HepG2 (cell line): ENCODE measurements around the gene MIB2. TPM values are rescaled to one million over a fixed set of nuclear protein-coding genes. Genes with fewer than 3 reads are reported as not detected.

Experiments used
- AKAP8 ChIP-seq: sonication (generic); formaldehyde crosslinking; IDR thresholded peaks from 2 replicates; pipeline ENCODE4 v1.5.1; 2020; ENCODE audit warnings: mild to moderate bottlenecking, missing genetic modification reagents
- CBFB ChIP-seq: sonication (generic); formaldehyde crosslinking; IDR thresholded peaks from 2 replicates; pipeline ENCODE4 v1.4.0; 2020; ENCODE audit warnings: missing genetic modification reagents
- HNRNPL ChIP-seq: fragments of 200-400 bp; formaldehyde crosslinking; IDR thresholded peaks from 2 replicates; pipeline ENCODE4 v1.6.1; 2017; ENCODE audit warnings: mild to moderate bottlenecking, low read depth, low read length
- KDM6A ChIP-seq: IDR thresholded peaks from 2 replicates; pipeline ENCODE4 v1.6.1; 2016; ENCODE audit warnings: low read depth
- TGIF2 ChIP-seq: IDR thresholded peaks from 2 replicates; pipeline ENCODE4 v1.6.1; 2016; ENCODE audit warnings: control low read depth, missing compliant biosample characterization
- ZBTB7A ChIP-seq: sonication (generic); formaldehyde crosslinking; IDR thresholded peaks from 2 replicates; pipeline ENCODE4 v1.8.0; 2022; ENCODE audit warnings: mild to moderate bottlenecking, missing genetic modification reagents
- ZNF24 ChIP-seq: fragments of 450-650 bp; IDR thresholded peaks from 2 replicates; pipeline ENCODE4 v1.6.1; 2017; ENCODE audit warnings: antibody characterized with exemption, mild to moderate bottlenecking
- ZNF558 ChIP-seq: sonication (generic); formaldehyde crosslinking; IDR thresholded peaks from 2 replicates; pipeline ENCODE4 v1.9.0; 2022; ENCODE audit warnings: mild to moderate bottlenecking, missing genetic modification reagents, borderline replicate concordance
- polyA plus RNA-seq, 8 experiments: library from polyadenylated mRNA; depleted of rRNA in 3 of 8; stranded (reverse) in 7 of 8; unstranded in 1 of 8; fragments of >200 nt; fragmentation: Illumina TruSeq in 4 of 8; extraction: Trizol in 4 of 8; gene quantifications; 2 replicates each; pipeline versions ENCODE4 v1.2.1 to v1.2.3, GENCODE V29; 2011 to 2016; ENCODE audit warnings: low read depth in 4 of 8, missing spikeins in 1 of 8, mixed read lengths in 1 of 8; ENCODE audit not compliant: insufficient read depth in 1 of 8
- total RNA-seq, 5 experiments: library from RNA; depleted of rRNA; stranded (reverse); fragments of >200 nt; fragmentation: Illumina TruSeq; extraction: Trizol; gene quantifications; 2 replicates each; pipeline ENCODE4 v1.2.3, GENCODE V29; 2016; ENCODE audit warnings: low read depth in 1 of 5
- TF ChIP-seq, protein P1 (sequence below): sonication (generic); formaldehyde crosslinking; IDR thresholded peaks from 2 replicates; pipeline ENCODE4 v1.8.1; 2022; ENCODE audit warnings: low read depth, mild to moderate bottlenecking, missing genetic modification reagents
- TF ChIP-seq, protein P2 (sequence below): sonication (generic); formaldehyde crosslinking; IDR thresholded peaks from 2 replicates; pipeline ENCODE4 v1.4.0; 2020; ENCODE audit warnings: mild to moderate bottlenecking, missing genetic modification reagents, borderline replicate concordance
- TF ChIP-seq, protein P3 (sequence below): sonication (generic); formaldehyde crosslinking; IDR thresholded peaks from 2 replicates; pipeline ENCODE4 v1.4.0; 2020; ENCODE audit warnings: low read depth, missing genetic modification reagents
- TF ChIP-seq, protein P4 (sequence below), 2 experiments: sonication (generic) in 1 of 2; formaldehyde crosslinking in 1 of 2; IDR thresholded peaks; 2 replicates each; pipeline versions ENCODE4 v1.4.0 to v1.6.1; 2018 to 2020; ENCODE audit warnings: missing genetic modification reagents in 2 of 2, borderline replicate concordance in 1 of 2, low read depth in 1 of 2, mild to moderate bottlenecking in 1 of 2, missing biosample characterization in 1 of 2
- TF ChIP-seq, protein P5 (sequence below): sonication (generic); formaldehyde crosslinking; IDR thresholded peaks from 2 replicates; pipeline ENCODE4 v1.5.0; 2020; ENCODE audit warnings: missing genetic modification reagents

MIB2 gene
- total and polyA plus RNA-seq, 2 of the 13 experiments (the other 11 are each of a cell fraction or from before 2014, with no cell fraction given) = 19.9 to 30.4 TPM

DNA sequence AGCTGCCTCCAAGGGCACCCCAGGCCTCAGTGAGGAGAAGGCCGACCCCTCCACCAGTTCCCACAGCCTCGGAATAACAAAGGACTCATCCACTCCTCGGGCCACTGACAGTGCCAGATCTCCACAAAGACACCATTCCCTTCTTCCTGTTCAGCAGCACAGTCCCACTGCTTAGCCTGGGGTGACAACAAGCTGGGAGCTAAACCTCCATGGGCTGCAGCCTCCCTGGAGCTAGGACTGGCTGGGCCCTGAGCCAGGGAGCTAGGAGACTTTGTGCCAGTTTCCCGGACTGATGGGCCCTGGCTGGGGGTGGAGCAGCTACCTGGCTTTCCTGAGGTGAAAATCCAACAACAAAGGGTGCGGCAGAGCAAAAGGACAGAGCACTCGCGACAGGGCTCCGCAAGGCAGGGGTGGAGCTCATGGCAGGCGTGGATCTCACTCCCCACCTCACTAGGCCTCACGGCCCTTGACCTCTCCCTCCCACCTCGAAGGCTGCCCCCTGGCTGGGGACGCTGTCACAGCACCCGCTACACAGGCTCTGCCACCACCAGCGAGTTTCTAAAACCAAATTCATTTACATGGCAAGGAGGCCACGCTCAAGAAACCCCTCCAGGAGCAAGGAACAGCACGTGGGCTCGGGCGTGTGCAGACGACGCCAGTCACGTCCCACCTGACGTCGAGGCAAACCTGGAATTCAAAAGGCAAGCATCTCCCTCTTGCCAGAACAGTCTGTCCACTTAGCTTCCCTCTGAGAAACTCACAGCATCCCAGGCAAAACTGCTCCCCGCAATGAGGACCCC lies 63.5 kb downstream of the MIB2 start (continued):
- TF ChIP-seq, protein P1, sequence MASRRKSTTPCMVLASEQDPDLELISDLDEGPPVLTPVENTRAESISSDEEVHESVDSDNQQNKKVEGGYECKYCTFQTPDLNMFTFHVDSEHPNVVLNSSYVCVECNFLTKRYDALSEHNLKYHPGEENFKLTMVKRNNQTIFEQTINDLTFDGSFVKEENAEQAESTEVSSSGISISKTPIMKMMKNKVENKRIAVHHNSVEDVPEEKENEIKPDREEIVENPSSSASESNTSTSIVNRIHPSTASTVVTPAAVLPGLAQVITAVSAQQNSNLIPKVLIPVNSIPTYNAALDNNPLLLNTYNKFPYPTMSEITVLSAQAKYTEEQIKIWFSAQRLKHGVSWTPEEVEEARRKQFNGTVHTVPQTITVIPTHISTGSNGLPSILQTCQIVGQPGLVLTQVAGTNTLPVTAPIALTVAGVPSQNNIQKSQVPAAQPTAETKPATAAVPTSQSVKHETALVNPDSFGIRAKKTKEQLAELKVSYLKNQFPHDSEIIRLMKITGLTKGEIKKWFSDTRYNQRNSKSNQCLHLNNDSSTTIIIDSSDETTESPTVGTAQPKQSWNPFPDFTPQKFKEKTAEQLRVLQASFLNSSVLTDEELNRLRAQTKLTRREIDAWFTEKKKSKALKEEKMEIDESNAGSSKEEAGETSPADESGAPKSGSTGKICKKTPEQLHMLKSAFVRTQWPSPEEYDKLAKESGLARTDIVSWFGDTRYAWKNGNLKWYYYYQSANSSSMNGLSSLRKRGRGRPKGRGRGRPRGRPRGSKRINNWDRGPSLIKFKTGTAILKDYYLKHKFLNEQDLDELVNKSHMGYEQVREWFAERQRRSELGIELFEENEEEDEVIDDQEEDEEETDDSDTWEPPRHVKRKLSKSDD = 0 out of 2 replicates have a peak, but pooled peaks have one; percentile 25
- TF ChIP-seq, protein P2, sequence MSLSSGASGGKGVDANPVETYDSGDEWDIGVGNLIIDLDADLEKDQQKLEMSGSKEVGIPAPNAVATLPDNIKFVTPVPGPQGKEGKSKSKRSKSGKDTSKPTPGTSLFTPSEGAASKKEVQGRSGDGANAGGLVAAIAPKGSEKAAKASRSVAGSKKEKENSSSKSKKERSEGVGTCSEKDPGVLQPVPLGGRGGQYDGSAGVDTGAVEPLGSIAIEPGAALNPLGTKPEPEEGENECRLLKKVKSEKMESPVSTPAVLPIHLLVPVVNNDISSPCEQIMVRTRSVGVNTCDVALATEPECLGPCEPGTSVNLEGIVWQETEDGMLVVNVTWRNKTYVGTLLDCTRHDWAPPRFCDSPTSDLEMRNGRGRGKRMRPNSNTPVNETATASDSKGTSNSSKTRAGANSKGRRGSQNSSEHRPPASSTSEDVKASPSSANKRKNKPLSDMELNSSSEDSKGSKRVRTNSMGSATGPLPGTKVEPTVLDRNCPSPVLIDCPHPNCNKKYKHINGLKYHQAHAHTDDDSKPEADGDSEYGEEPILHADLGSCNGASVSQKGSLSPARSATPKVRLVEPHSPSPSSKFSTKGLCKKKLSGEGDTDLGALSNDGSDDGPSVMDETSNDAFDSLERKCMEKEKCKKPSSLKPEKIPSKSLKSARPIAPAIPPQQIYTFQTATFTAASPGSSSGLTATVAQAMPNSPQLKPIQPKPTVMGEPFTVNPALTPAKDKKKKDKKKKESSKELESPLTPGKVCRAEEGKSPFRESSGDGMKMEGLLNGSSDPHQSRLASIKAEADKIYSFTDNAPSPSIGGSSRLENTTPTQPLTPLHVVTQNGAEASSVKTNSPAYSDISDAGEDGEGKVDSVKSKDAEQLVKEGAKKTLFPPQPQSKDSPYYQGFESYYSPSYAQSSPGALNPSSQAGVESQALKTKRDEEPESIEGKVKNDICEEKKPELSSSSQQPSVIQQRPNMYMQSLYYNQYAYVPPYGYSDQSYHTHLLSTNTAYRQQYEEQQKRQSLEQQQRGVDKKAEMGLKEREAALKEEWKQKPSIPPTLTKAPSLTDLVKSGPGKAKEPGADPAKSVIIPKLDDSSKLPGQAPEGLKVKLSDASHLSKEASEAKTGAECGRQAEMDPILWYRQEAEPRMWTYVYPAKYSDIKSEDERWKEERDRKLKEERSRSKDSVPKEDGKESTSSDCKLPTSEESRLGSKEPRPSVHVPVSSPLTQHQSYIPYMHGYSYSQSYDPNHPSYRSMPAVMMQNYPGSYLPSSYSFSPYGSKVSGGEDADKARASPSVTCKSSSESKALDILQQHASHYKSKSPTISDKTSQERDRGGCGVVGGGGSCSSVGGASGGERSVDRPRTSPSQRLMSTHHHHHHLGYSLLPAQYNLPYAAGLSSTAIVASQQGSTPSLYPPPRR = peak; percentile 49; the same call in 1 of the 2 replicates
- TF ChIP-seq ZNF558 (CRISPR knock-in tag) (no peak), HNRNPL (peak; percentile 77; the same call in 1 of the 2 replicates), KDM6A (CRISPR knock-in tag) (0 out of 2 replicates have a peak, but pooled peaks have one; percentile 41), ZBTB7A (CRISPR knock-in tag) (no peak), TGIF2 (CRISPR knock-in tag) (no peak), AKAP8 (CRISPR knock-in tag) (no peak), ZNF24 (no peak), CBFB (CRISPR knock-in tag) (peak; percentile 35; the same call in 1 of the 2 replicates)
- TF ChIP-seq, protein P3, sequence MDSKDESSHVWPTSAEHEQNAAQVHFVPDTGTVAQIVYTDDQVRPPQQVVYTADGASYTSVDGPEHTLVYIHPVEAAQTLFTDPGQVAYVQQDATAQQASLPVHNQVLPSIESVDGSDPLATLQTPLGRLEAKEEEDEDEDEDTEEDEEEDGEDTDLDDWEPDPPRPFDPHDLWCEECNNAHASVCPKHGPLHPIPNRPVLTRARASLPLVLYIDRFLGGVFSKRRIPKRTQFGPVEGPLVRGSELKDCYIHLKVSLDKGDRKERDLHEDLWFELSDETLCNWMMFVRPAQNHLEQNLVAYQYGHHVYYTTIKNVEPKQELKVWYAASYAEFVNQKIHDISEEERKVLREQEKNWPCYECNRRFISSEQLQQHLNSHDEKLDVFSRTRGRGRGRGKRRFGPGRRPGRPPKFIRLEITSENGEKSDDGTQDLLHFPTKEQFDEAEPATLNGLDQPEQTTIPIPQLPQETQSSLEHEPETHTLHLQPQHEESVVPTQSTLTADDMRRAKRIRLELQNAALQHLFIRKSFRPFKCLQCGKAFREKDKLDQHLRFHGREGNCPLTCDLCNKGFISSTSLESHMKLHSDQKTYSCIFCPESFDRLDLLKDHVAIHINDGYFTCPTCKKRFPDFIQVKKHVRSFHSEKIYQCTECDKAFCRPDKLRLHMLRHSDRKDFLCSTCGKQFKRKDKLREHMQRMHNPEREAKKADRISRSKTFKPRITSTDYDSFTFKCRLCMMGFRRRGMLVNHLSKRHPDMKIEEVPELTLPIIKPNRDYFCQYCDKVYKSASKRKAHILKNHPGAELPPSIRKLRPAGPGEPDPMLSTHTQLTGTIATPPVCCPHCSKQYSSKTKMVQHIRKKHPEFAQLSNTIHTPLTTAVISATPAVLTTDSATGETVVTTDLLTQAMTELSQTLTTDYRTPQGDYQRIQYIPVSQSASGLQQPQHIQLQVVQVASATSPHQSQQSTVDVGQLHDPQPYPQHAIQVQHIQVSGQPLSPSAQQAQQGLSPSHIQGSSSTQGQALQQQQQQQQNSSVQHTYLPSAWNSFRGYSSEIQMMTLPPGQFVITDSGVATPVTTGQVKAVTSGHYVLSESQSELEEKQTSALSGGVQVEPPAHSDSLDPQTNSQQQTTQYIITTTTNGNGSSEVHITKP (CRISPR knock-in tag) = peak; percentile 94
- TF ChIP-seq, protein P4, sequence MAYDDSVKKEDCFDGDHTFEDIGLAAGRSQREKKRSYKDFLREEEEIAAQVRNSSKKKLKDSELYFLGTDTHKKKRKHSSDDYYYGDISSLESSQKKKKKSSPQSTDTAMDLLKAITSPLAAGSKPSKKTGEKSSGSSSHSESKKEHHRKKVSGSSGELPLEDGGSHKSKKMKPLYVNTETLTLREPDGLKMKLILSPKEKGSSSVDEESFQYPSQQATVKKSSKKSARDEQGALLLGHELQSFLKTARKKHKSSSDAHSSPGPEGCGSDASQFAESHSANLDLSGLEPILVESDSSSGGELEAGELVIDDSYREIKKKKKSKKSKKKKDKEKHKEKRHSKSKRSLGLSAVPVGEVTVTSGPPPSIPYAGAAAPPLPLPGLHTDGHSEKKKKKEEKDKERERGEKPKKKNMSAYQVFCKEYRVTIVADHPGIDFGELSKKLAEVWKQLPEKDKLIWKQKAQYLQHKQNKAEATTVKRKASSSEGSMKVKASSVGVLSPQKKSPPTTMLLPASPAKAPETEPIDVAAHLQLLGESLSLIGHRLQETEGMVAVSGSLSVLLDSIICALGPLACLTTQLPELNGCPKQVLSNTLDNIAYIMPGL (CRISPR knock-in tag; IDR thresholded peaks at IDR 0.05; ENCODE audit: borderline replicate concordance in 1 of 2, low read depth in 1 of 2) = peak; percentile 86
- TF ChIP-seq, protein P5, sequence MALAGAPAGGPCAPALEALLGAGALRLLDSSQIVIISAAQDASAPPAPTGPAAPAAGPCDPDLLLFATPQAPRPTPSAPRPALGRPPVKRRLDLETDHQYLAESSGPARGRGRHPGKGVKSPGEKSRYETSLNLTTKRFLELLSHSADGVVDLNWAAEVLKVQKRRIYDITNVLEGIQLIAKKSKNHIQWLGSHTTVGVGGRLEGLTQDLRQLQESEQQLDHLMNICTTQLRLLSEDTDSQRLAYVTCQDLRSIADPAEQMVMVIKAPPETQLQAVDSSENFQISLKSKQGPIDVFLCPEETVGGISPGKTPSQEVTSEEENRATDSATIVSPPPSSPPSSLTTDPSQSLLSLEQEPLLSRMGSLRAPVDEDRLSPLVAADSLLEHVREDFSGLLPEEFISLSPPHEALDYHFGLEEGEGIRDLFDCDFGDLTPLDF (CRISPR knock-in tag) = no peak
